Fibroblast of lung (primary cell): ENCODE measurements around the gene SGK1. TPM values are rescaled to one million over a fixed set of nuclear protein-coding genes. Genes with fewer than 3 reads are reported as not detected.
A peak's percentile ranks its signal among the peaks of the same experiment; 100 is the strongest.

Experiments
- DNase-seq, 2 donors: peaks; one replicate each; pipeline versions ENCODE4 v3.0.0 to v3.0.0-alpha.2; 2010; ENCODE audit warnings: low read depth in 2 of 2
- H2AFZ ChIP-seq: 2 replicates; pipeline ENCODE4 v1.5.1; 2012; ENCODE audit warnings: low read length, control low read depth, inconsistent platforms
- H3K27ac ChIP-seq: 2 replicates; pipeline ENCODE4 v1.5.1; 2011; ENCODE audit warnings: low read length, control low read depth; ENCODE audit not compliant: insufficient read depth
- H3K27me3 ChIP-seq: 2 replicates; pipeline ENCODE4 v1.5.1; 2011; ENCODE audit warnings: mild to moderate bottlenecking, low read length; ENCODE audit not compliant: control insufficient read depth, insufficient read depth
- H3K36me3 ChIP-seq: 2 replicates; pipeline ENCODE4 v1.5.1; 2011; ENCODE audit warnings: low read length; ENCODE audit not compliant: control insufficient read depth, insufficient read depth
- H3K4me1 ChIP-seq: 2 replicates; pipeline ENCODE4 v1.5.1; 2011; ENCODE audit warnings: low read length; ENCODE audit not compliant: control insufficient read depth, insufficient read depth; ENCODE audit errors: extremely low read depth
- H3K4me2 ChIP-seq: 2 replicates; pipeline ENCODE4 v1.5.1; 2011; ENCODE audit warnings: low read length, control low read depth; ENCODE audit not compliant: insufficient read depth; ENCODE audit errors: extremely low read depth
- H3K4me3 ChIP-seq, 4 experiments: fragments of 200-600 bp in 1 of 4; sonication (generic) in 1 of 4; replicated peaks in 1 of 4; 2 replicates each; pipeline ENCODE4 v1.5.1; 2011 to 2016; ENCODE audit warnings: low read length in 4 of 4, low read depth in 3 of 4, mild to moderate bottlenecking in 3 of 4, control low read depth in 2 of 4, inconsistent platforms in 1 of 4, mixed read lengths in 1 of 4; ENCODE audit not compliant: insufficient read depth in 1 of 4; ENCODE audit errors: control extremely low read depth in 1 of 4
- H3K79me2 ChIP-seq: 2 replicates; pipeline ENCODE4 v1.5.1; 2012; ENCODE audit warnings: mild to moderate bottlenecking, low read length, inconsistent platforms; ENCODE audit not compliant: control insufficient read depth, insufficient read depth
- H3K9ac ChIP-seq: 2 replicates; pipeline ENCODE4 v1.5.1; 2011; ENCODE audit warnings: mild to moderate bottlenecking, low read length, control low read depth; ENCODE audit not compliant: insufficient read depth
- H3K9me3 ChIP-seq: 2 replicates; pipeline ENCODE4 v1.5.1; 2012; ENCODE audit warnings: low read depth, low read length; ENCODE audit not compliant: control insufficient read depth, insufficient read depth
- H4K20me1 ChIP-seq: 2 replicates; pipeline ENCODE4 v1.5.1; 2011; ENCODE audit warnings: low read length; ENCODE audit not compliant: control insufficient read depth, insufficient read depth; ENCODE audit errors: extremely low read depth
- CTCF ChIP-seq, 2 donors: IDR thresholded peaks in 1 of 2; conservative IDR thresholded peaks in 1 of 2; 1 replicate in 1 of 2; 2 replicates in 1 of 2; pipeline ENCODE4 v1.5.1; 2011 to 2012; ENCODE audit warnings: low read length in 2 of 2, control low read depth in 1 of 2, inconsistent platforms in 1 of 2, low read depth in 1 of 2, mild to moderate bottlenecking in 1 of 2
- EZH2 ChIP-seq: IDR thresholded peaks from 2 replicates; pipeline ENCODE4 v1.5.1; 2012; ENCODE audit warnings: low read length, control low read depth, mild to moderate bottlenecking; ENCODE audit errors: missing control alignments
- polyA plus RNA-seq, 2 donors: library from polyadenylated mRNA; depleted of rRNA in 1 of 2; stranded (reverse) in 1 of 2; unstranded in 1 of 2; fragments of >200 nt; gene quantifications; 2 replicates each; pipeline ENCODE4 v1.2.1, GENCODE V29; 2011 to 2012; ENCODE audit warnings: missing spikeins in 1 of 2
- total RNA-seq: library from RNA; depleted of rRNA; stranded (reverse); fragments of >200 nt; gene quantifications from 2 replicates; pipeline ENCODE4 v1.2.1, GENCODE V29; 2014

The SGK1 gene
- total and polyA plus RNA-seq, 2 donors (not counting 1 experiment from before 2014, with no cell fraction given), result 132 to 154 TPM

- TF ChIP-seq CTCF (conservative IDR thresholded peaks at IDR 0.05 in 1 of 2, IDR thresholded peaks at IDR 0.05 in 1 of 2; ENCODE audit: low read depth in 1 of 2, low read length in 2 of 2) (no peak), EZH2 (no peak)
- no peak overlapping the region for H2AFZ ChIP-seq
- H3K9me3 ChIP-seq, result no peaks in the 10 kb centered on the region
- no peak overlapping the region for H3K4me2 ChIP-seq
- no peak overlapping the region for H3K9ac ChIP-seq
- no peaks in the 10 kb centered on the region for H3K4me1 ChIP-seq
- DNase-seq, result peak; percentile 57 to 71
- no peaks in the 10 kb centered on the region for H3K27me3 ChIP-seq
- H3K36me3 ChIP-seq, result no peaks in the 10 kb centered on the region
- H4K20me1 ChIP-seq, result no peaks in the 10 kb centered on the region
- no peaks in the 10 kb centered on the region for H3K79me2 ChIP-seq
- H3K27ac ChIP-seq, result no peak overlapping the region
- H3K4me3 ChIP-seq, result no peak overlapping the region
These were observed 64.2 kb downstream of the SGK1 start for GRCh38 chr6:134253681-134254080.

GRCh38 chr6:134251320-134251719 lies 66.6 kb downstream of the SGK1 start:
- no peaks in the 10 kb centered on the region for H3K4me1 ChIP-seq

GRCh38 chr6:134250776-134251175 lies 67.1 kb downstream of the SGK1 start:
- Histone ChIP-seq H3K4me3 (no peak overlapping the region), H4K20me1 (no peaks in the 10 kb centered on the region), H3K4me1 (no peaks in the 10 kb centered on the region), H3K79me2 (no peaks in the 10 kb centered on the region), H3K36me3 (no peaks in the 10 kb centered on the region), H2AFZ (no peak overlapping the region), H3K9ac (no peak overlapping the region), H3K9me3 (no peaks in the 10 kb centered on the region), H3K4me2 (no peak overlapping the region), H3K27ac (no peak overlapping the region), H3K27me3 (no peaks in the 10 kb centered on the region)
- DNase-seq, result no peak
- TF ChIP-seq CTCF (conservative IDR thresholded peaks at IDR 0.05 in 1 of 2, IDR thresholded peaks at IDR 0.05 in 1 of 2; ENCODE audit: low read depth in 1 of 2, low read length in 2 of 2) (no peak), EZH2 (no peak)

More at GRCh38 chr6:134251320-134251719, 66.6 kb downstream of the SGK1 start:
- H4K20me1 ChIP-seq, result no peaks in the 10 kb centered on the region
- no peak overlapping the region for H3K4me3 ChIP-seq
- H3K9ac ChIP-seq, result no peak overlapping the region
- H3K27me3 ChIP-seq, result no peaks in the 10 kb centered on the region
- H3K9me3 ChIP-seq, result no peaks in the 10 kb centered on the region
- H3K79me2 ChIP-seq, result no peaks in the 10 kb centered on the region
- no peak overlapping the region for H2AFZ ChIP-seq
- H3K27ac ChIP-seq, result no peak overlapping the region
- H3K4me2 ChIP-seq, result no peak overlapping the region
- H3K36me3 ChIP-seq, result no peaks in the 10 kb centered on the region
- no peak for TF ChIP-seq CTCF (conservative IDR thresholded peaks at IDR 0.05 in 1 of 2, IDR thresholded peaks at IDR 0.05 in 1 of 2; ENCODE audit: low read depth in 1 of 2, low read length in 2 of 2)
- TF ChIP-seq EZH2, result no peak
- DNase-seq, result no peak
